Measurements from ENCODE around the gene UMAD1. TPM values are rescaled to one million over a fixed set of nuclear protein-coding genes. Genes with fewer than 3 reads are reported as not detected.
A peak's percentile ranks its signal among the peaks of the same experiment; 100 is the strongest.

UMAD1 gene
- total and polyA plus RNA-seq, 4 donors = 7.7 to 19.2 (median 12.2) TPM

GRCh38 chr7:7908622-7909145 lies 268.1 kb downstream of the UMAD1 start:
- no peaks in the 10 kb centered on the region for H3K36me3 ChIP-seq (ENCODE audit: control insufficient read depth in 4 of 4, insufficient read depth in 4 of 4, low read length in 4 of 4)
- H3K27me3 ChIP-seq (ENCODE audit: control insufficient read depth in 3 of 3, insufficient read depth in 3 of 3, low read length in 2 of 3) = no peaks in the 10 kb centered on the region
- no peak overlapping the region for H3K9ac ChIP-seq (ENCODE audit: insufficient read depth in 1 of 2, low read length in 2 of 2)
- no peaks in the 10 kb centered on the region for H3K9me3 ChIP-seq (ENCODE audit: control insufficient read depth in 4 of 4, insufficient read depth in 3 of 4, low read length in 3 of 4)
- WGBS, 2 donors = 85 to 88% methylated on average over 3 of the region's 3 CpGs
- H3K4me1 ChIP-seq (ENCODE audit: control insufficient read depth in 5 of 5, insufficient read depth in 5 of 5, low read length in 5 of 5) = peaks cover 0 to 4% (median 0%) of the 10 kb centered on the region in 5 donors
- H3K4me3 ChIP-seq = no peak overlapping the region
- TF ChIP-seq CTCF (IDR thresholded peaks at IDR 0.05; ENCODE audit: control extremely low read depth, extremely low read depth) = no peak
- ATAC-seq (ENCODE audit: insufficient read depth, low FRiP score) (no peak), DNase-seq (peak in 2 of 3 donors; percentile 16 to 29)
- no peak overlapping the region for H3K27ac ChIP-seq (ENCODE audit: low read depth in 1 of 2, low read length in 1 of 2)

GRCh38 chr7:7909376-7909775 lies 268.8 kb downstream of the UMAD1 start:
- WGBS, 2 donors = 44 to 56% methylated on average over 4 of the region's 4 CpGs
- peak; percentile 43 to 90 (median 76) for DNase-seq

GRCh38 chr7:7911369-7912123 lies 271.0 kb downstream of the UMAD1 start:
- WGBS, 2 donors = 57 to 63% methylated on average over 4 of the region's 4 CpGs
- no peak overlapping the region for H3K4me3 ChIP-seq
- no peak for ATAC-seq (ENCODE audit: insufficient read depth, low FRiP score)
- H3K9me3 ChIP-seq (ENCODE audit: control insufficient read depth in 4 of 4, insufficient read depth in 3 of 4, low read length in 3 of 4) = no peaks in the 10 kb centered on the region
- H3K36me3 ChIP-seq (ENCODE audit: control insufficient read depth in 4 of 4, insufficient read depth in 4 of 4, low read length in 4 of 4) = no peaks in the 10 kb centered on the region
- H3K27ac ChIP-seq (ENCODE audit: low read depth in 1 of 2, low read length in 1 of 2) = peak overlapping the region in 1 of 2 donors; percentile 56
- H3K27me3 ChIP-seq (ENCODE audit: control insufficient read depth in 3 of 3, insufficient read depth in 3 of 3, low read length in 2 of 3) = no peaks in the 10 kb centered on the region
- TF ChIP-seq CTCF (IDR thresholded peaks at IDR 0.05; ENCODE audit: control extremely low read depth, extremely low read depth) = no peak
- DNase-seq = peak in 1 of 3 donors; percentile 17
- H3K4me1 ChIP-seq (ENCODE audit: control insufficient read depth in 5 of 5, insufficient read depth in 5 of 5, low read length in 5 of 5) = peaks cover 0 to 4% (median 0%) of the 10 kb centered on the region in 5 donors
- no peak overlapping the region for H3K9ac ChIP-seq (ENCODE audit: insufficient read depth in 1 of 2, low read length in 2 of 2)

More at GRCh38 chr7:7909376-7909775, 268.8 kb downstream of the UMAD1 start:
- Histone ChIP-seq H3K4me3 (no peak overlapping the region), H3K36me3 (ENCODE audit: control insufficient read depth in 4 of 4, insufficient read depth in 4 of 4, low read length in 4 of 4) (no peaks in the 10 kb centered on the region), H3K4me1 (ENCODE audit: control insufficient read depth in 5 of 5, insufficient read depth in 5 of 5, low read length in 5 of 5) (peaks cover 0 to 4% (median 0%) of the 10 kb centered on the region in 5 donors), H3K27me3 (ENCODE audit: control insufficient read depth in 3 of 3, insufficient read depth in 3 of 3, low read length in 2 of 3) (no peaks in the 10 kb centered on the region), H3K9me3 (ENCODE audit: control insufficient read depth in 4 of 4, insufficient read depth in 3 of 4, low read length in 3 of 4) (no peaks in the 10 kb centered on the region), H3K9ac (ENCODE audit: insufficient read depth in 1 of 2, low read length in 2 of 2) (no peak overlapping the region), H3K27ac (ENCODE audit: low read depth in 1 of 2, low read length in 1 of 2) (no peak overlapping the region)
- no peak for TF ChIP-seq CTCF (IDR thresholded peaks at IDR 0.05; ENCODE audit: control extremely low read depth, extremely low read depth)
- no peak for ATAC-seq (ENCODE audit: insufficient read depth, low FRiP score)
